Loucy (cell line): ENCODE measurements around the gene C2CD5.

Experiments used
- EZH2phosphoT487 ChIP-seq: fragments of 200-600 bp; IDR thresholded peaks from 2 replicates; pipeline ENCODE4 v1.6.1; 2018; ENCODE audit warnings: antibody characterized with exemption, mild to moderate bottlenecking, moderate library complexity, borderline replicate concordance
- TF ChIP-seq, protein P1 (sequence below): fragments of 200-600 bp; sonication (generic); conservative IDR thresholded peaks from 2 replicates; pipeline ENCODE4 v1.5.1; 2014; ENCODE audit warnings: mild to moderate bottlenecking, antibody characterized with exemption, low read length

DNA sequence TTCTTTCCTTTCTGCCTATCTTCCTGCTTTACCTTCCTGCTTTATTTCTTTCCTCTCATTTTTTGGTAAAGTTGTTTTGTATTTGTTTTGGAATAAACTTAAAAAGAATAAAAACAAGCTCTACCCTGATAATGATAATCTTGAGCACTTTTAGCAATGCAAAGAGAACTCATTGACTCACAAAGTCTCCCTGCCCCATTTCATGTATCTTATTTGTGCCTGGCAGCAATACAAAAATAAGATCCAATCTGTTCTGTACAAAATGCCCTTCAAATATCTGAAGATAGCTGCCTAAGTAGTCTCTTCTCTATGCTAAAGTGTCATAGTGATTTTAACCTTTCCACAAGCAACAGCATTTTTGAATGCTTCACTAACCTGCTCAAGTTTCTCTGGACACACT lies 49.5 kb upstream of the C2CD5 start:
- TF ChIP-seq, protein P1, sequence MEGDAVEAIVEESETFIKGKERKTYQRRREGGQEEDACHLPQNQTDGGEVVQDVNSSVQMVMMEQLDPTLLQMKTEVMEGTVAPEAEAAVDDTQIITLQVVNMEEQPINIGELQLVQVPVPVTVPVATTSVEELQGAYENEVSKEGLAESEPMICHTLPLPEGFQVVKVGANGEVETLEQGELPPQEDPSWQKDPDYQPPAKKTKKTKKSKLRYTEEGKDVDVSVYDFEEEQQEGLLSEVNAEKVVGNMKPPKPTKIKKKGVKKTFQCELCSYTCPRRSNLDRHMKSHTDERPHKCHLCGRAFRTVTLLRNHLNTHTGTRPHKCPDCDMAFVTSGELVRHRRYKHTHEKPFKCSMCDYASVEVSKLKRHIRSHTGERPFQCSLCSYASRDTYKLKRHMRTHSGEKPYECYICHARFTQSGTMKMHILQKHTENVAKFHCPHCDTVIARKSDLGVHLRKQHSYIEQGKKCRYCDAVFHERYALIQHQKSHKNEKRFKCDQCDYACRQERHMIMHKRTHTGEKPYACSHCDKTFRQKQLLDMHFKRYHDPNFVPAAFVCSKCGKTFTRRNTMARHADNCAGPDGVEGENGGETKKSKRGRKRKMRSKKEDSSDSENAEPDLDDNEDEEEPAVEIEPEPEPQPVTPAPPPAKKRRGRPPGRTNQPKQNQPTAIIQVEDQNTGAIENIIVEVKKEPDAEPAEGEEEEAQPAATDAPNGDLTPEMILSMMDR, result no peak
- TF ChIP-seq EZH2phosphoT487, result no peak
